IPS-NIHi7 (cell line): ENCODE results near the gene ARHGAP15.
A peak's percentile ranks its signal among the peaks of the same experiment; 100 is the strongest.

Source experiments
- DNase-seq: peaks from one replicate; pipeline ENCODE4 v3.0.0; 2012; ENCODE audit warnings: mixed read lengths; ENCODE audit errors: extremely low spot score

ARHGAP15 gene

GRCh38 chr2:143169105-143169504, 39.9 kb downstream of the ARHGAP15 start:
- DNase-seq, result no peak

GRCh38 chr2:143171817-143172216, 42.6 kb downstream of the ARHGAP15 start:
- DNase-seq, result peak; percentile 27

GRCh38 chr2:143175438-143175837, 46.2 kb downstream of the ARHGAP15 start:
- DNase-seq, result no peak

- DNase-seq, result no peak
These were observed 47.4 kb downstream of the ARHGAP15 start for GRCh38 chr2:143176606-143177005.

- DNase-seq, result no peak
These were observed 48.0 kb downstream of the ARHGAP15 start for GRCh38 chr2:143177096-143177786.

- no peak for DNase-seq
These were observed 52.3 kb downstream of the ARHGAP15 start for GRCh38 chr2:143181494-143181893.

GRCh38 chr2:143182649-143183048, 53.4 kb downstream of the ARHGAP15 start:
- DNase-seq, result no peak

GRCh38 chr2:143183804-143184463, 54.7 kb downstream of the ARHGAP15 start:
- DNase-seq, result no peak

GRCh38 chr2:143186876-143187275, 57.7 kb downstream of the ARHGAP15 start:
- DNase-seq, result no peak

GRCh38 chr2:143190431-143190830, 61.2 kb downstream of the ARHGAP15 start:
- DNase-seq, result no peak

GRCh38 chr2:143192106-143192505, 62.9 kb downstream of the ARHGAP15 start:
- DNase-seq, result no peak

- DNase-seq, result no peak
These were observed 63.5 kb downstream of the ARHGAP15 start for GRCh38 chr2:143192716-143193115.

GRCh38 chr2:143193121-143193520, 63.9 kb downstream of the ARHGAP15 start:
- no peak for DNase-seq

GRCh38 chr2:143195511-143195910, 66.3 kb downstream of the ARHGAP15 start:
- no peak for DNase-seq

GRCh38 chr2:143204062-143204461, 74.8 kb downstream of the ARHGAP15 start:
- DNase-seq, result no peak

- DNase-seq, result no peak
These were observed 76.0 kb downstream of the ARHGAP15 start for GRCh38 chr2:143205106-143205764.

GRCh38 chr2:143209570-143210445, 80.6 kb downstream of the ARHGAP15 start:
- no peak for DNase-seq

GRCh38 chr2:143210446-143210819, 81.2 kb downstream of the ARHGAP15 start:
- no peak for DNase-seq

GRCh38 chr2:143217512-143218115, 88.4 kb downstream of the ARHGAP15 start:
- no peak for DNase-seq

- no peak for DNase-seq
These were observed 89.4 kb downstream of the ARHGAP15 start for GRCh38 chr2:143218621-143219020.

GRCh38 chr2:143219266-143219665, 90.0 kb downstream of the ARHGAP15 start:
- no peak for DNase-seq

GRCh38 chr2:143223556-143223955, 94.3 kb downstream of the ARHGAP15 start:
- no peak for DNase-seq
